Body of pancreas (tissue), 4 donors: ENCODE data around the gene SMYD1.

Experiments used
- CTCF ChIP-seq, 7 experiments: fragments of 450-650 bp in 4 of 7; fragments of 200-600 bp in 3 of 7; sonication (generic) in 3 of 7; IDR thresholded peaks; one replicate each; pipeline ENCODE4 v1.5.1; 2016 to 2019; ENCODE audit warnings: antibody characterized with exemption in 7 of 7
- POLR2A ChIP-seq, 3 donors: fragments of 450-650 bp; IDR thresholded peaks; one replicate each; pipeline ENCODE4 v1.6.1; 2016; ENCODE audit warnings: antibody characterized with exemption in 3 of 3, mild to moderate bottlenecking in 2 of 3

GRCh38 chr2:88038263-88039105 is 29.1 kb upstream of the SMYD1 start:
- TF ChIP-seq CTCF (IDR thresholded peaks at IDR 0.05): no peak
- no peak for TF ChIP-seq POLR2A (IDR thresholded peaks at IDR 0.05)
